Activated T-cell treated with anti-CD3 and anti-CD28 coated beads, Interleukin-2, amount 50 U/mL, for 24 hours (primary cell): ENCODE data around the gene CNTD1.
A peak's percentile ranks its signal among the peaks of the same experiment; 100 is the strongest.

Source experiments
- DNase-seq: peaks from one replicate; pipeline ENCODE4 v3.0.0-alpha.2; 2020
- H3K27ac Mint-ChIP-seq: 2 replicates; pipeline ENCODE4 v1.8.0; 2020; ENCODE audit warnings: mild to moderate bottlenecking, mixed read lengths
- H3K27me3 Mint-ChIP-seq: 2 replicates; pipeline ENCODE4 v1.8.0; 2020; ENCODE audit warnings: mixed read lengths
- H3K36me3 Mint-ChIP-seq: 2 replicates; pipeline ENCODE4 v1.8.0; 2020; ENCODE audit warnings: low read depth, mixed read lengths
- H3K4me1 Mint-ChIP-seq: 2 replicates; pipeline ENCODE4 v1.8.0; 2020; ENCODE audit warnings: low read depth, mixed read lengths
- H3K4me3 Mint-ChIP-seq: 2 replicates; pipeline ENCODE4 v1.8.0; 2020; ENCODE audit warnings: mild to moderate bottlenecking, moderate library complexity, mixed read lengths
- H3K9me3 Mint-ChIP-seq: 2 replicates; pipeline ENCODE4 v1.8.0; 2020; ENCODE audit warnings: mixed read lengths

Gene CNTD1

DNA sequence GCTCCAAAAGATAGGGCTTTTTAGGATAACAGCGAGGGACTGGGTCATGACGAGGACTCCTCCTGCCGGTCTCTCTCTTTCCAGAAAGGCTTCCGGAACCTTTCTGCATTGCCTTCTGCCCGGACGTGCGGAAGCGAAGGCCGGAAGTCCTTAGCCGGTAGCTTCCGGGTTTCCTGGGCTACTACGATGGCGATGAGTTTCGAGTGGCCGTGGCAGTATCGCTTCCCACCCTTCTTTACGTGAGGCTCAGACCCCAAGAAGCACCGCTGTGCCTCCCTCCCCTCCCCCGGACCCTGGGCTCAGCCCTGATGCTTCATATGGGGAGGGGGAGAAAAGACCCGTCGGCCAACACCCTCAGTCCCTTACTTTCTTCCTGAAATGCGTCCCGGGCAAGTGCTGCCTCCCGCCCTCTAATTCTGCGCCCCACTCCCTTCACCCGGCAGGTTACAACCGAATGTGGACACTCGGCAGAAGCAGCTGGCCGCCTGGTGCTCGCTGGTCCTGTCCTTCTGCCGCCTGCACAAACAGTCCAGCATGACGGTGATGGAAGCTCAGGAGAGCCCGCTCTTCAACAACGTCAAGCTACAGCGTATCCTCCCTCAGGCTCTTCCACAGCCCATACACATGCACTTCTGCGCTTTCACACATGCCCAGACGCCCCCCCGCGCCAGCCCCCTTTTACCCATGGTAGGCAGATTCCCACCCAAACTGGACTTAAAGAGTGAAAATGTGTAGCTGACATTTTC, 25.2 kb upstream of the CNTD1 start, which contains the start of gene VPS25:
Gene VPS25 (plus strand): TSS at position 160 of the 746 bp plus-strand sequence. CDS start 27 bp downstream, at position 187.
- Mint-ChIP-seq H3K4me1 (peaks cover 29% of the 10 kb centered on the region), H3K27ac (peak within 1 kb of the TSS; percentile 96), H3K9me3 (no peaks in the 10 kb centered on the region), H3K36me3 (peaks cover 51% of the 10 kb centered on the region), H3K4me3 (peak within 1 kb of the TSS; percentile 96), H3K27me3 (peaks cover under 1% of the 10 kb centered on the region)
- peak; percentile 84 for DNase-seq

DNA sequence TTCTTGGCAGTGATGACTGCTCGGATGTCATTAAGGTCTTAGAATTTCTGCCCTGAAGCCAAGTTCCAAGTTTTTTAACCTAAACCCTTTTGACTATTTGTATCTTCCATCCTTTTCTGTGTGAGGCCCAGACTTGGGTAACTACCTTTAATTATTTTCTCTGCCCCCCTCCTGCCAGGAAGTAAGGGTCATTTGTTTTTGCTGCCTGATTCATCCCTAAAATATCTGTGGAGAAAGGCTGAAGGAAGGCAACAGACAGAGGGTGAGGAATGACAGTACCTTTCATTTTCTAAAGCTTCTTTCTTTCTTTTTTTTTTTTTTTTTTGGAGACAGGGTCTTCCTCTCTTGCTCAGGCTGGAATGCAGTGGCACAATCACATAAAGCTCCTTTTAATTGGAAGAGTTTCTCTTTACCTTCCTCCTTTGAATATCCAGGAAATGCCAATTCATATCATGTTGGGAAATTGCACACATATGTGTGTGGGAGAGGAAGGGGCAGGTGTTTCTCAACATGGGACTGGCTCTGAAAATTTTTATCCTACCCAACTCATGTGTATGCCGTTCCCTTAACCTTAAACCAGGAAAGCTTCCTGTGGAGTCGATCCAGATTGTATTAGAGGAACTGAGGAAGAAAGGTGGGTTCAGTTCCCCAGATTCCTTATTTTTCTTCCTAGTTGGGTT, 24.5 kb upstream of the CNTD1 start:
- Mint-ChIP-seq H3K27me3 (no peaks in the 10 kb centered on the region), H3K36me3 (peaks cover 59% of the 10 kb centered on the region), H3K9me3 (no peaks in the 10 kb centered on the region), H3K4me1 (peaks cover 29% of the 10 kb centered on the region), H3K27ac (peak overlapping the region; percentile 96), H3K4me3 (peak overlapping the region; percentile 96)
- no peak for DNase-seq

DNA sequence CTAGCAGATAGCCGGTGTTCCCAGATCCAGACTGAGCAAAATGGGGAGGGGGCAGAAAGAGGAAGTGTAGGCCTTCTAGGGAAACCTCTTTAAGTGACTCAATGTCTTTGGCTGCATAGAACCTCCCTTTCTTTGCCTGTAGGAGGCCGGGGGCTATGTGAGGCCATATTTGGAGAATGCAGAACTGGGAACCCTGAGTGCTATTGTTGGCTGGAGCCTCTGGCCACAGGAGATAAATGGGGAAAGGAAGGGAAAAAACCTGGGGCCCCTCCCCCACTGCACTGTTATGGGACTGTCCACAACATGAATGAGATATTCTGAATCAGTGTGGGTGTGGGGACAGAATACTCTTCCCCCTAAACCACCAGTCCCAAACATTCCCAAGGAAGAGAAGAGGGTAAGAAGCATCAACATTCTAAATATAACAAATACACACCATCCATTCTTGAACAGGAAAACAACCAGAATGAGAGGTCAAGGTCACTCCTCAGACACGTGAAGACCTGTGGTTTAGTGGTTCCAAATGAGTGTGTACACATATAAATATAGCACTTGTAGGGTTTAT, 23.0 kb upstream of the CNTD1 start:
- H3K4me1 Mint-ChIP-seq, result peaks cover 31% of the 10 kb centered on the region
- H3K36me3 Mint-ChIP-seq, result peaks cover 66% of the 10 kb centered on the region
- H3K27ac Mint-ChIP-seq, result no peak overlapping the region
- peak overlapping the region; percentile 96 for H3K4me3 Mint-ChIP-seq
- peaks cover 7% of the 10 kb centered on the region for H3K27me3 Mint-ChIP-seq
- no peak for DNase-seq
- H3K9me3 Mint-ChIP-seq, result no peaks in the 10 kb centered on the region

DNA sequence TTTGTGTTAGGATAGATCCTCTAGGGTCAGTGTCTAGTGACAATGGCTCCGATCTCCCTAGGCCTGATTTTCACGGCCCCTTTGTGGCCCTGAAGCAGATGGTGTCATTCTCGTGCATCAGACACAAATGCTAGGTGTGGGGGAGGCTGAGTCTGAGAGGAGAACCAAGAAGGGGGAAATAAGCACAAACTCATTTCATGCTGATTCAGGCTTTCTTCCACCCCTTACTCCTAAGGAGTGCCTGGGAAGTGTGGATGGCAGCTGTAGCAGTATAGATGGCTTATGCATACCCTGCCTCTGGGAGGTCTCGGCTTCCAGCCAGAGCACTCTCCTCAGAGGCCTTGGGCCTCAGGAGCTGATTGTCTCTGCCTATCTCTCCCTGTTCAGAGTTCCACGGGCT, 20.1 kb upstream of the CNTD1 start:
- Mint-ChIP-seq H3K27me3 (peaks cover 33% of the 10 kb centered on the region), H3K4me3 (no peak overlapping the region), H3K4me1 (peaks cover 31% of the 10 kb centered on the region), H3K27ac (no peak overlapping the region), H3K9me3 (no peaks in the 10 kb centered on the region), H3K36me3 (peaks cover 61% of the 10 kb centered on the region)
- no peak for DNase-seq

DNA sequence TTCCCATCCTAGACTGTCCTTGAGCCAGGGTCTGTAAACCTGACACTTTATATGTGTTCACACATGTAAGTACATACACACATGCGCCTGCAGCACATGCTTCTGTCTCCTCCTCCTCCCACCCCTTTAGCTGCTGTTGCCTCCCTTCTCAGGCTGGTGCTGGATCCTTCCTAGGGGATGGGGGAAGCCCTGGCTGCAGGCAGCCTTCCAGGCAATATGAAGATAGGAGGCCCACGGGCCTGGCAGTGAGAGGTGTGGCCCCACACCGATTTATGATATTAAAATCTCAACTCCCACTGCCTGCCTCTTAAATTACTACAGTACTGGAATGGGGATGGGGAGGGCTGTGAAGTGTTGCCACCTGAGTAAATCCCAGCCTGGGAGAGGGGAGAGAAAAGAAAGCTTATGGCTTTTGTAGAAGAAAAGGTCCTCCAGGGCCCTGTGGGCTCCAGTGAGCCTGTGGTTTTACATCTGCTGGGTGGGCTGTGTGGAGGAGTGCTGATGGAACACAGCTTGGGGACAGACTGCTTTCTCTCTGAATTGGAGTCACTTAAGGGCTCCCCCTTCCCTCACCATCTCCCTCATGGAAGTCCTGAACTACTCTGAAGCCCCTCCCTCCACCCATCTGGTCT, 19.2 kb upstream of the CNTD1 start:
- Mint-ChIP-seq H3K4me1 (peaks cover 30% of the 10 kb centered on the region), H3K27me3 (peaks cover 42% of the 10 kb centered on the region), H3K9me3 (no peaks in the 10 kb centered on the region), H3K36me3 (peaks cover 52% of the 10 kb centered on the region), H3K4me3 (no peak overlapping the region), H3K27ac (no peak overlapping the region)
- no peak for DNase-seq

DNA sequence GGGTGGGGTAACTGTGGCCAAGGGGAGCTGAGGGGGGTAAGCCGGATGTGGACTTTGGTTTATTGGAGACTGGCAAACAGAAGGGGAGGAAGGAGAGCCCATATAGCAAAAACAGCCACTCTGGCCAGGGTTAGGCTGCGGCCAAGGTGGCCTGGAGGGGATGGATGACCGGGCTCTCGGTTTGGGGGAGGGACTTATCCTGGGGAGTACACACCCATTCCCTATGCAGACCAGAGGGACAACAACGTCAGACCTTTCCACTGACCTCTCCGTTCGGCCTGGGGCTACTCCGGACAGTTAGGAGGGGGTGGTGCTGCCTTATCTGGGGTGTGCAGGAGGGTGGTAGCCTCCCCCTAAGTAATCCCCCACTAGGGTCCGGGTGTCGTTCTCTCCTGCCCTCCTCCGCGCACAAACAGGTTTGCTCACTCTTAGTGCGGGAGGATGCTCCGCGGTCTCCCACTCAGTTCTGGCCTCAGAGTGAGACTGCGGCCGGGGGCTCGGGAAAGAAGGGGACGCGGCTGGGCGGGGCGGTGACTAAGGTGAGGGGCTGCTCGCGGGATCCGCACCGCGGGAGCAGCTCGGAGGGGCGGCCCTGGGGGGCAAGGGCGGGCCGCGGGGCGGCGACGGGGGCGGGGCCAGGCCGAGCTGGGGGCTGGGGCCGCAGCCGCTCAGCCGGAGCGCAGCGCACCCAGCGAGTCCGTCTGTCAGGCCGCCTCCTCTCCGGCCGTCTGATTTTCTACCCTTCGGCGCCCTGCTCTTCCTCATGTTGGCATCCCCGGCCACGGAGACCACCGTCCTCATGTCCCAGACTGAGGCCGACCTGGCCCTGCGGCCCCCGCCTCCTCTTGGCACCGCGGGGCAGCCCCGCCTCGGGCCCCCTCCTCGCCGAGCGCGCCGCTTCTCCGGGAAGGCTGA, 18.5 kb upstream of the CNTD1 start, which contains the start of gene WNK4:
Gene WNK4 (plus strand): TSS at position 675 of the 915 bp plus-strand sequence. CDS start 89 bp downstream, at position 764.
- no peaks in the 10 kb centered on the region for H3K9me3 Mint-ChIP-seq
- peaks cover 31% of the 10 kb centered on the region for H3K4me1 Mint-ChIP-seq
- no peak for DNase-seq
- H3K27me3 Mint-ChIP-seq, result peaks cover 49% of the 10 kb centered on the region
- H3K4me3 Mint-ChIP-seq, result no peak within 1 kb of the TSS
- H3K36me3 Mint-ChIP-seq, result peaks cover 46% of the 10 kb centered on the region
- no peak within 1 kb of the TSS for H3K27ac Mint-ChIP-seq

DNA sequence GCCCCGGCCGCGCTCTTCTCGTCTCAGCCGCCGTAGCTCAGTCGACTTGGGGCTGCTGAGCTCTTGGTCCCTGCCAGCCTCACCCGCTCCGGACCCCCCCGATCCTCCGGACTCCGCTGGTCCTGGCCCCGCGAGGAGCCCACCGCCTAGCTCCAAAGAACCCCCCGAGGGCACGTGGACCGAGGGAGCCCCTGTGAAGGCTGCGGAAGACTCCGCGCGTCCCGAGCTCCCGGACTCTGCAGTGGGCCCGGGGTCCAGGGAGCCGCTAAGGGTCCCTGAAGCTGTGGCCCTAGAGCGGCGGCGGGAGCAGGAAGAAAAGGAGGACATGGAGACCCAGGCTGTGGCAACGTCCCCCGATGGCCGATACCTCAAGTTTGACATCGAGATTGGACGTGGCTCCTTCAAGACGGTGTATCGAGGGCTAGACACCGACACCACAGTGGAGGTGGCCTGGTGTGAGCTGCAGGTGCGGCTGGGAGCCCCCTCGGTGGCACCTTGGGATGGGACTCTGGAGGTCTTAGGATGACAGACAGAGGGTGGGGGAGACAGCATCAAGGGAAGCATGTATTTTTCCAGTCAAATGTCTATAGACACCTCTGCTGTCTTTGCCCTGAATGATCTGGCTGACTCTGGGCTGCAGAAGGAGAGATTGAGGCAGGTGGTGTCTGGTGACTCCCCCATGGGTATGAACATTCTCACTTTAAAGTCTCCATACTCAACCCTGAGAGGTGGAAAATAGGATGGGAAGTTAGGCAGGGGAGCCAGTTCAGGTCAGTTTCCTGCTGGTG, 17.6 kb upstream of the CNTD1 start:
- Mint-ChIP-seq H3K27me3 (peaks cover 58% of the 10 kb centered on the region), H3K9me3 (no peaks in the 10 kb centered on the region), H3K27ac (no peak overlapping the region), H3K4me1 (peaks cover 32% of the 10 kb centered on the region), H3K4me3 (no peak overlapping the region), H3K36me3 (peaks cover 37% of the 10 kb centered on the region)
- peak; percentile 38 for DNase-seq

DNA sequence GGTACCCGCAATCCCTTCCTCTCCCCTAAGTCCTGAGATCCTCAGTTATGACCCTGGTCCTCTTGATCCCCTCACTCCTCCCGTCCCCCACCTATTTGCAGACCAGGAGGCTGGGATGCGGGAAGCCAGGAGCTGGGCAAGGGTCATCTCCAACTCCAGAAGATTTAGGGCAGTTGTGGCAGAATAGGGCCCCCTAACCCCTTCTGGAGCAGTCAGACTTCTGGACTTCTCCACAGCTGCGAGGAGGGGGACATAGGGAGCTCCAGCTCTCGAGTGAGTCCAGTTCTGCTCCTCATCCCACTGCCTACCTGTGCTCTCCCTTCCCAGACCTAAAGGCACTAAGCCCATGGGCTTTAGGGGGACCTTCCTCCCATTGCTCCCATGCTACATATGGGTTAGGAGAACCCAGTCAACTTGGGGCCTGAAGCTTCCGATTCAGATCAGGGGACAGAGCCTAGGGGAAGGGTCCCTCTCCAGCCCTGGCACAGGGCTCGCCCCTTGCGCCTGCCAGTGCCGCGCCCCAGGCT, 17.0 kb upstream of the CNTD1 start:
- Mint-ChIP-seq H3K9me3 (no peaks in the 10 kb centered on the region), H3K4me3 (no peak overlapping the region), H3K36me3 (peaks cover 31% of the 10 kb centered on the region), H3K27me3 (peaks cover 65% of the 10 kb centered on the region), H3K4me1 (peaks cover 32% of the 10 kb centered on the region), H3K27ac (no peak overlapping the region)
- DNase-seq, result no peak

DNA sequence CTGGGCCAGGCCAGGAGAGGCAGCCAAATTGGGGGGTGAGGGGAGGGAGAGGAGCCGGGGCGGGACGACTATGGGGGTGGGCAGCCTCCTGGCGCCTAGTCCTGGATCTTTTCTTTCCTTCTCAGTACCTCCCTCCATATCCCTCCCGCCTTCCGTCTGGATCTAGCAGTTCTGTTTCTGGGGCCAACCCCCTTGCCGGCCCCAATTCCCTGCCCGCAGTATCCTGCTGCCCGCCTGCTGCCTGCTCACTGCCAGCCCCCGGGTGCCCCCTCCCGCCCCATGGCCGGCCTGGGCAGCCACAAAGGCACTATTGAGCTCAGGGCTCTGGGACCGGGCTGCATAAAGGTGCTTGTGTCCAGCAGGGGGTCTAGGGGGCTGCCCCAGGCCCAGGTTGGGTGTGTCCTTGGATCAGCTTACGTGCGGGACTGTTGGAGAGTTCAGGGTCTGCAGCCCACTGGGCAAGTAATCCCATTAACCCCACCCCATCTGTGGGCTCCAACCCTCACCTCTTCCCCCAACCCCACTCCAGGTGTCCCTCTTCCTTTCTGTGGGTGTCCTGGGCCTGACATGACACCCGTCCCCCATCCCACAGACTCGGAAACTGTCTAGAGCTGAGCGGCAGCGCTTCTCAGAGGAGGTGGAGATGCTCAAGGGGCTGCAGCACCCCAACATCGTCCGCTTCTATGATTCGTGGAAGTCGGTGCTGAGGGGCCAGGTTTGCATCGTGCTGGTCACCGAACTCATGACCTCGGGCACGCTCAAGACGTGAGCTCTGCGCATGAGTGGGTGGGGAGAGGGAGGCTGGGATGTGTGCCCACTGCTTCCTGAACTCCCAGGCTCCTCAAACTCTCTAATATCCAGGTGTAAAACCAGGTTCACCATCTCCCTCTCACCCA, 16.2 kb upstream of the CNTD1 start:
- peaks cover 71% of the 10 kb centered on the region for H3K27me3 Mint-ChIP-seq
- H3K4me1 Mint-ChIP-seq, result peaks cover 32% of the 10 kb centered on the region
- no peak for DNase-seq
- H3K36me3 Mint-ChIP-seq, result peaks cover 25% of the 10 kb centered on the region
- no peaks in the 10 kb centered on the region for H3K9me3 Mint-ChIP-seq
- H3K4me3 Mint-ChIP-seq, result no peak overlapping the region
- H3K27ac Mint-ChIP-seq, result no peak overlapping the region

DNA sequence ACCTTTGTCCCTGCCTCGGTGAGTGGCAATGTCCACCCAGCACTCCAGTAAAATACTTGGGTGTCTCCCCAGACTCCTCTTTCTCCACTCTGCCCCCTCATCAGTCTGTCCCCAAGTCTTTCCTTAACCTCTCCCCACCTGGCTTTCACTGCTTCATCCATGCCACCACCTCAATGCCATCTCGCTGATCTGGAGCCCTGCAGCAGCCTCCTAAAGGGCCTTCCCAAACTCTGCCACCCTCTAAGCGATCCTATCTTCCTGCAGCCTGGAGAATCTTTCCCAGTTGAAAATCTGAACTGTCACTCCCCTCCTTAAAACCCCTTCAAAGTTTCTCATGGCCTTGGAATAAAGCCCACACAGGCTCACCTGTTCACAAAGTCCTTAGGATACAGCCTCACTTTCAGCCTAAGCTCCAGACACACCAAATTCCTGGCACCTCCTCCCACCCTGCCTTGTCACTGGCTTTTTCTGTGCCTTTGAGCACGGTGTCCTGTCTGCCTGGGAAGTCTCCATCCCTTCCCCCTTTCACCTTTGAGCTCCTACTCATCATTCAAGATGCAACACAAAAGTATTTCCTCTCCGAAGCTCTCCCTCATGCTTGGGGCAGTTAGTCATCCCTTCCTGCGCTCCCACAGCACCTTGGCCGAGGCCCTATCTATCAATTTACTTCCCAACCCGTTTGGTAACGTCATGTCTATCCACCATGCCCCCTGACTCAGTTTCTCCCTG, 15.4 kb upstream of the CNTD1 start:
- Mint-ChIP-seq H3K27me3 (peaks cover 79% of the 10 kb centered on the region), H3K36me3 (peaks cover 17% of the 10 kb centered on the region), H3K9me3 (no peaks in the 10 kb centered on the region), H3K4me1 (peaks cover 32% of the 10 kb centered on the region), H3K4me3 (no peak overlapping the region), H3K27ac (no peak overlapping the region)
- no peak for DNase-seq

DNA sequence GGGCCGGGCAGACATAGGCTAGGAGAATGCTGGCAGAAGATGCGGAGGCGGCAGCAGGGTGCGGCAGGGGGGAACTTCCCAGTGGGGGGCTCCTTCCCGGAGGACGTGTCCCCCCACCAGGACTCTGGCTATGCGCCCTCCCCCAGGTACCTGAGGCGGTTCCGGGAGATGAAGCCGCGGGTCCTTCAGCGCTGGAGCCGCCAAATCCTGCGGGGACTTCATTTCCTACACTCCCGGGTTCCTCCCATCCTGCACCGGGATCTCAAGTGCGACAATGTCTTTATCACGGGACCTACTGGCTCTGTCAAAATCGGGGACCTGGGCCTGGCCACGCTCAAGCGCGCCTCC, 14.9 kb upstream of the CNTD1 start:
- Mint-ChIP-seq H3K4me1 (peaks cover 32% of the 10 kb centered on the region), H3K27me3 (peaks cover 84% of the 10 kb centered on the region), H3K4me3 (no peak overlapping the region), H3K36me3 (peaks cover 12% of the 10 kb centered on the region), H3K27ac (no peak overlapping the region), H3K9me3 (no peaks in the 10 kb centered on the region)
- DNase-seq, result no peak

DNA sequence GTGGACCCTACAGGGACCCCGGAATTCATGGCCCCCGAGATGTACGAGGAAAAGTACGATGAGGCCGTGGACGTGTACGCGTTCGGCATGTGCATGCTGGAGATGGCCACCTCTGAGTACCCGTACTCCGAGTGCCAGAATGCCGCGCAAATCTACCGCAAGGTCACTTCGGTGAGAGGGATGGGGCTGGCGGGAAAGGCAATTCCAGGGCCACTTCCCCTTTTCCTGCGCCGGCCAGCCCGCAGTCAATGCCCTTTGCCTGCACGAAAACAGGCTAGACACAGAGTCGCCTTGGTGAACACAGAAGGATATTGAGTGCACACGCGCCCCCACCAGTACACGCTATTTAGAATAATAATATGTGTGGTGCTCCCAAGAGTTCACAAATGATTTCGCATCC, 14.3 kb upstream of the CNTD1 start:
- Mint-ChIP-seq H3K36me3 (peaks cover 5% of the 10 kb centered on the region), H3K9me3 (no peaks in the 10 kb centered on the region), H3K4me3 (no peak overlapping the region), H3K27ac (no peak overlapping the region), H3K4me1 (peaks cover 32% of the 10 kb centered on the region), H3K27me3 (peaks cover 88% of the 10 kb centered on the region)
- no peak for DNase-seq
